ENCODE data around the gene NPHP1.

- TF ChIP-seq POLR2A (IDR thresholded peaks at IDR 0.05): no peak
- no peak for TF ChIP-seq CTCF (IDR thresholded peaks at IDR 0.05)
These were observed 55.2 kb downstream of the NPHP1 start for GRCh38 chr2:110149330-110150220.
